CD4-positive, alpha-beta memory T cell (primary cell): ENCODE measurements around the gene NATD1. TPM values are rescaled to one million over a fixed set of nuclear protein-coding genes. Genes with fewer than 3 reads are reported as not detected.
"Not testable (repeated sequence)": the region's sequence is repeated elsewhere in the genome, so short reads cannot be mapped to it uniquely, and the experiment has no call there.

Experiments
- CTCF ChIA-PET: fragments of 350-600 bp; sonication (Branson Sonifier 250); formaldehyde crosslinking; loops from one replicate; lab custom pipeline; 2021; ENCODE audit warnings: inconsistent platforms; ENCODE audit not compliant: partially characterized antibody; lab: Charles Lee
- POLR2A ChIA-PET: fragments of 350-600 bp; sonication (Branson Sonifier 250); formaldehyde crosslinking; loops from one replicate; lab custom pipeline; 2021; ENCODE audit not compliant: partially characterized antibody; lab: Charles Lee
- DNase-seq, 5 donors: peaks; one replicate each; pipeline versions ENCODE4 v3.0.0 to v3.0.0-alpha.2; 2020 to 2022; ENCODE audit warnings: mixed read lengths in 1 of 5
- H3K27ac ChIP-seq: one replicate; pipeline ENCODE4 v1.7.0; 2013; ENCODE audit warnings: low read depth, low read length
- H3K27me3 ChIP-seq: 2 replicates; pipeline ENCODE4 v1.7.0; 2013; ENCODE audit warnings: mild to moderate bottlenecking, low read length, moderate library complexity; ENCODE audit not compliant: insufficient read depth
- H3K36me3 ChIP-seq: 2 replicates; pipeline ENCODE4 v1.7.0; 2013; ENCODE audit warnings: mild to moderate bottlenecking, low read length, moderate library complexity; ENCODE audit not compliant: insufficient read depth
- H3K4me1 ChIP-seq: 2 replicates; pipeline ENCODE4 v1.7.0; 2013; ENCODE audit warnings: mild to moderate bottlenecking, low read length, moderate library complexity; ENCODE audit not compliant: insufficient read depth
- H3K4me3 ChIP-seq, 2 donors: one replicate each; pipeline ENCODE4 v1.7.0; 2013; ENCODE audit warnings: low read length in 2 of 2, mild to moderate bottlenecking in 1 of 2
- H3K9me3 ChIP-seq, 2 donors: one replicate each; pipeline ENCODE4 v1.7.0; 2013; ENCODE audit warnings: low read length in 2 of 2, control low read depth in 1 of 2; ENCODE audit not compliant: control insufficient read depth in 1 of 2
- H3K27ac Mint-ChIP-seq, 7 donors: one replicate each; pipeline ENCODE4 v1.8.0; 2020 to 2021; ENCODE audit warnings: mixed read lengths in 7 of 7, mild to moderate bottlenecking in 6 of 7, inconsistent platforms in 3 of 7, moderate library complexity in 3 of 7
- H3K27me3 Mint-ChIP-seq, 2 donors: one replicate each; pipeline ENCODE4 v1.8.0; 2020 to 2021; ENCODE audit warnings: mixed read lengths in 2 of 2
- H3K36me3 Mint-ChIP-seq, 2 donors: one replicate each; pipeline ENCODE4 v1.8.0; 2020 to 2021; ENCODE audit warnings: mixed read lengths in 2 of 2, inconsistent platforms in 1 of 2, mild to moderate bottlenecking in 1 of 2
- H3K4me1 Mint-ChIP-seq, 4 donors: one replicate each; pipeline ENCODE4 v1.8.0; 2020 to 2021; ENCODE audit warnings: mixed read lengths in 4 of 4, mild to moderate bottlenecking in 1 of 4
- H3K4me3 Mint-ChIP-seq, 8 donors: one replicate each; pipeline ENCODE4 v1.8.0; 2020 to 2021; ENCODE audit warnings: mixed read lengths in 8 of 8, mild to moderate bottlenecking in 7 of 8, moderate library complexity in 6 of 8, inconsistent platforms in 3 of 8
- H3K9me3 Mint-ChIP-seq, 8 donors: one replicate each; pipeline ENCODE4 v1.8.0; 2020 to 2021; ENCODE audit warnings: mixed read lengths in 8 of 8, mild to moderate bottlenecking in 5 of 8, inconsistent platforms in 3 of 8, moderate library complexity in 1 of 8
- intact Hi-C: fragments of 100-400 bp; cut with micrococcal nuclease; formaldehyde crosslinking; loops from one replicate; pipeline ENCODE4 v1.15.1; 2023
- polyA plus RNA-seq, 2 donors: library from polyadenylated mRNA; unstranded; fragments of 300-500 nt; fragmentation: Illumina TruSeq; gene quantifications; one replicate each; pipeline ENCODE4 v1.2.3, GENCODE V29; 2021
- total RNA-seq, 2 experiments: library from RNA; stranded (reverse); gene quantifications; one replicate each; pipeline ENCODE4 v1.2.3, GENCODE V29; 2021

The NATD1 gene
- total and polyA plus RNA-seq, 4 experiments from 2014 or later, result 0.32 to 13.5 (median 7.7) TPM

DNA sequence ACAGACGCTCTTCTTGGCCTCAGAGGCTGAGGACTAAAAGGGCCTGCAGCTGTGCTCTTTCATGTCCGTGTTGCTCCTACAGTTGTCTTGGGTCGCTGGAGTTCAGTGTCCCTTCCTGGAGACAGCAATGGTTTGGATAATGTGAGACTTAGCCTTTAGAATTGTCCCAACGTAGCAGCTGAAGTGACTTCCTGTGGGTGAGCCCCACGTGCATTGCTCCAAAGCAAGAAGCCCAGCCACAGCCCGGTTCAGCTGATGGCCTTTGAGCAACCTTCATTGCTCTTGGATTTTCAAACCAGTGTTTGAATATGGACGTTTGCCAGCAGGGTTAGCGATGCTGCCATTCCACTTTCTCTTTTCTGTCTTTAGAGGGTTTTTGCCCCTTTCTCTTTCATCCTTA lies 59.0 kb downstream of the NATD1 start:
- peak overlapping the region in 6 of 7 donors; percentile 25 to 86 (median 38) for H3K27ac Mint-ChIP-seq
- intact Hi-C loops, result no loop called here
- H3K4me1 Mint-ChIP-seq, result peaks cover under 1 to 13% (median 6%) of the 10 kb centered on the region in 4 donors
- Histone ChIP-seq H3K4me3 (no peak overlapping the region), H3K27ac (no peak overlapping the region), H3K27me3 (no peaks in the 10 kb centered on the region), H3K4me1 (no peaks in the 10 kb centered on the region), H3K36me3 (peaks cover 23% of the 10 kb centered on the region), H3K9me3 (no peaks in the 10 kb centered on the region)
- no peak for DNase-seq
- no peak overlapping the region for H3K4me3 Mint-ChIP-seq
- H3K9me3 Mint-ChIP-seq, result no peaks in the 10 kb centered on the region
- CTCF ChIA-PET, result no interaction called here
- no peaks in the 10 kb centered on the region for H3K27me3 Mint-ChIP-seq
- POLR2A ChIA-PET, result no interaction called here
- peaks cover 18 to 57% of the 10 kb centered on the region in 2 donors for H3K36me3 Mint-ChIP-seq

DNA sequence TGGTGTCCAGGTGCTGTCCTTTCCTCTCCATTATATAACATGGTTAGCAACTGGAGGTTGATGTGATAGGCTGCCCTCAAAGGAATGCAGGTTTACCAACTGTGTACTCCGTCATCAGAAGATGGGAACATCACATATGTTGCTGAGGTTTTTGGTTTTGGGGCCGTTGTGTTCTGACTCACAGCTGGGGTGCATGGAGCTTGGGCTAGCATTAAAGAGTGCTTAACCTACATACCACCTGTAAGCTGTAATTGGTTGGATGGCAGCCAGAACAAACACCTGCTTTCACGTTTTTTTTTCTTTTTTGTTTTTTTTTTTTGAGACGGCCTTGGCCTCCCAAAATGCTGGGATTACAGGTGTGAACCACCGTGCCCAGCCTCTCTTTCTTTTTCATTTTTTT lies 60.2 kb downstream of the NATD1 start:
- peaks cover 22% of the 10 kb centered on the region for H3K36me3 ChIP-seq
- intact Hi-C loops, result no loop called here
- no peak overlapping the region for H3K4me3 ChIP-seq
- Mint-ChIP-seq H3K36me3 (peaks cover 14 to 52% of the 10 kb centered on the region in 2 donors), H3K27me3 (no peaks in the 10 kb centered on the region), H3K27ac (peak overlapping the region in 3 of 7 donors; percentile 50 to 74 (median 61)), H3K4me1 (peaks cover 0 to 8% (median 4%) of the 10 kb centered on the region in 4 donors), H3K4me3 (no peak overlapping the region), H3K9me3 (no peaks in the 10 kb centered on the region)
- H3K4me1 ChIP-seq, result no peaks in the 10 kb centered on the region
- no peak overlapping the region for H3K27ac ChIP-seq
- no peaks in the 10 kb centered on the region for H3K27me3 ChIP-seq
- CTCF ChIA-PET, result interaction anchor here (1.0 to 1.3 kb wide), 2 partner anchors 74 to 93 kb away, joined by 3 to 5 read pairs; no protein-coding TSS in a partner anchor
- POLR2A ChIA-PET, result interaction anchor here (0.6 kb wide), 1 partner anchor 21 kb away, joined by 3 read pairs; the partner anchor contains the start of gene TMEM11
- DNase-seq, result no peak
- no peaks in the 10 kb centered on the region for H3K9me3 ChIP-seq

DNA sequence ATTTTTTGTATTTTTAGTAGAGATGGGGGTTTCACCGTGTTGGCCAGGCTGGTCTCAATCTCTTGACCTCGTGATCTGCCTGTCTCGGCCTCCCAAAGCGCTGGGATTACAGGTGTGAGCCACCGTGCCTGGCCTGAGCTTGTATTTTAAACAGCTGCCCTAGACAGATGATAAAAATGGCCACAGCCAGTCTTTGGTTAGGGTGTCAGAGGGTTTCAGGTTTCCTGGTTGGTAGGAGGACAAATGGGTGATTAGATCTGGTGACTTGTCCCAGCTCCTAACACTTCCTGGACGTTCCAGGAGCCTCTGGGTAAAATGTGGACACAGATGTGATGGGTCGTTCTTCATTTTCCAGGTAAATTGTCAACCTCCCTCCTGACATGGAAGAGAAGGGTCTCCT lies 60.8 kb downstream of the NATD1 start:
- CTCF ChIA-PET, result interaction anchor here (1.0 to 1.3 kb wide), 3 partner anchors 12 to 92 kb away, joined by 3 to 5 read pairs (median 4); no protein-coding TSS in a partner anchor
- peak overlapping the region in 5 of 7 donors; percentile 35 to 69 (median 50) for H3K27ac Mint-ChIP-seq

DNA sequence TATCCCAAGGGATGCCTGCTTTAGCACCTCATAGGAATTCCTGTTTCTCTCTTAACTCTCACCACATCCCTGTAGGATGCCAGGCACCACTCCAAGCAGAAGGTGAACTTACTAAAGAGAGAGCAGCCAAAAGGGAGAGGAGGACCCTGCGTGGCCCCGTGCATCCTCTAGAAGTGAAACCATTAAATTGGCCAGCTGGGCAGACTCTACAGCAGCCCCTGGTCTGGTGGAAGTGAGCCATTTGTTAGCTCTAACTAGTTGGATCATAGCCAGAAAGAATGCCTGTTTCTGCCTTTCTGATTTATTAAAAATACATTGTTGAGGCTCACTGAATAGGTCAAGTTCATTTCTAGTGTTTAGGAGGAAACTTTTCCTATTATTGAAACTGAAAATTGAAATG lies 61.5 kb downstream of the NATD1 start:
- H3K36me3 Mint-ChIP-seq, result peaks cover 3 to 41% of the 10 kb centered on the region in 2 donors
- Histone ChIP-seq H3K27me3 (no peaks in the 10 kb centered on the region), H3K4me3 (no peak overlapping the region), H3K27ac (no peak overlapping the region), H3K9me3 (no peaks in the 10 kb centered on the region), H3K36me3 (peaks cover 10% of the 10 kb centered on the region), H3K4me1 (no peaks in the 10 kb centered on the region)
- peak overlapping the region in 3 of 7 donors; percentile 3 to 65 (median 12) for H3K27ac Mint-ChIP-seq
- POLR2A ChIA-PET, result no interaction called here
- H3K4me3 Mint-ChIP-seq, result no peak overlapping the region
- no peak for DNase-seq
- CTCF ChIA-PET, result interaction anchor here (1.1 to 1.9 kb wide), 3 partner anchors 12 to 321 kb away, joined by 3 to 5 read pairs (median 4); no protein-coding TSS in a partner anchor
- no peaks in the 10 kb centered on the region for H3K27me3 Mint-ChIP-seq
- intact Hi-C loops, result no loop called here
- H3K9me3 Mint-ChIP-seq, result no peaks in the 10 kb centered on the region
- H3K4me1 Mint-ChIP-seq, result peaks cover 0 to 8% (median 4%) of the 10 kb centered on the region in 4 donors

More for the DNA sequence above, 60.8 kb downstream of the NATD1 start:
- intact Hi-C loops, H3K27me3 Mint-ChIP-seq, H3K9me3 Mint-ChIP-seq, H3K9me3 ChIP-seq, H3K4me1 ChIP-seq, H3K4me1 Mint-ChIP-seq, DNase-seq, H3K4me3 ChIP-seq, H3K4me3 Mint-ChIP-seq, H3K27ac ChIP-seq, H3K27me3 ChIP-seq: not testable (repeated sequence)
- peaks cover 16% of the 10 kb centered on the region for H3K36me3 ChIP-seq
- H3K36me3 Mint-ChIP-seq, result peaks cover 10 to 46% of the 10 kb centered on the region in 2 donors
- POLR2A ChIA-PET, result interaction anchor here (0.6 kb wide), 1 partner anchor 21 kb away, joined by 3 read pairs; the partner anchor contains the start of gene TMEM11

DNA sequence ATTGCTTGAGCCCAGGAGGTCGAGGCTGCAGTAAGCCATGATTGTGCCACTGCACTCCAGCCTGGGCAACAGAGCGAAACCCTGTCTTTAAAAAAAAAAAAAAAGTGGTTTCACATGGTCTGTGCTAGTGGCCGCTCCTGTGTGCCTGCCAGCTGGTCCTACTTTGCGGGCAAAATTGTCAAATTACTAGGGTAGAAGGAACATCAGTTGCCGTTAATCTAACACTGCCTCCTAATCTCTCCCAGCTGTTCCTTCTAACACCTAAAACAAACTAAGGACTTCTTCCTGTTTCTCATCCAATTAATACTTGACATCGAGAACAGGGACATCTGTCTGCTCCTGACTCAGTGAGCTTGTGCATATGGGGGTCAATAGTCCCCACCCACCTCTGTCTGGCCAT lies 63.1 kb downstream of the NATD1 start:
- Mint-ChIP-seq H3K36me3 (peaks cover 12 to 41% of the 10 kb centered on the region in 2 donors), H3K27ac (peak overlapping the region in 1 of 7 donors; percentile 73), H3K27me3 (no peaks in the 10 kb centered on the region), H3K4me3 (no peak overlapping the region), H3K4me1 (peaks cover 0 to 8% (median 4%) of the 10 kb centered on the region in 4 donors), H3K9me3 (no peaks in the 10 kb centered on the region)
- Histone ChIP-seq H3K4me3 (no peak overlapping the region), H3K27me3 (no peaks in the 10 kb centered on the region), H3K9me3 (no peaks in the 10 kb centered on the region), H3K27ac (no peak overlapping the region), H3K4me1 (no peaks in the 10 kb centered on the region), H3K36me3 (peaks cover 21% of the 10 kb centered on the region)
- DNase-seq, result no peak
- intact Hi-C loops, result no loop called here
- ChIA-PET CTCF (interaction anchor here (0.5 to 1.9 kb wide), 4 partner anchors 13 to 323 kb away, joined by 3 to 5 read pairs (median 4); no protein-coding TSS in a partner anchor), POLR2A (interaction anchor here (0.7 kb wide), 1 partner anchor 71 kb away, joined by 4 read pairs; no protein-coding TSS in a partner anchor)

DNA sequence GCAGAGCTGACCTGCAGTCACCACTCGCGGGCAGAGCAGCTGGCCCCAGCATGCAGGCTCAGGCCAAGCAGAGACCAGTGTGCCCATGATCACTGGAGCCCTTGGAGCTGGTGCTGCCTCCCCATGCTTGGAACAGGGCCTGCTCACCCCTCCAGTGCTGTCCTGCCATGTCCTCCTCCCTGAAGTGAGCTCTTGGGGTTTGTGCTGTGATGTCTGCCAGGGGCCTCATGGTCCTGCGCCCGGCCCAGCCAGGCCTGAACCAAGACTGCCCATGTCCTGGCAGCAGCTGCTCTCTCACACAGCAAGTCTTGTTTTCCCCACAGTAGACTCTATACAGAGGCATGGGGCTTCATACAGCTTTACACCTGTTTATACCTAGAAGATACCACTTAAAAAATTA lies 63.8 kb downstream of the NATD1 start:
- CTCF ChIA-PET, result interaction anchor here (0.8 to 1.9 kb wide), 3 partner anchors 24 to 70 kb away, joined by 3 to 5 read pairs (median 3); no protein-coding TSS in a partner anchor
- Histone ChIP-seq H3K4me3 (no peak overlapping the region), H3K9me3 (no peaks in the 10 kb centered on the region), H3K4me1 (no peaks in the 10 kb centered on the region), H3K27ac (no peak overlapping the region), H3K27me3 (no peaks in the 10 kb centered on the region), H3K36me3 (peaks cover 24% of the 10 kb centered on the region)
- H3K4me3 Mint-ChIP-seq, result no peak overlapping the region
- DNase-seq, result no peak
- H3K36me3 Mint-ChIP-seq, result peaks cover 19 to 42% of the 10 kb centered on the region in 2 donors
- H3K9me3 Mint-ChIP-seq, result no peaks in the 10 kb centered on the region
- intact Hi-C loops, result no loop called here
- no peak overlapping the region for H3K27ac Mint-ChIP-seq
- H3K4me1 Mint-ChIP-seq, result peaks cover 0 to 3% (median 1%) of the 10 kb centered on the region in 4 donors
- POLR2A ChIA-PET, result interaction anchor here (0.7 kb wide), 1 partner anchor 70 kb away, joined by 4 read pairs; no protein-coding TSS in a partner anchor
- no peaks in the 10 kb centered on the region for H3K27me3 Mint-ChIP-seq
